Measurements from ENCODE around the gene NAA20.

Gene NAA20, protein sequence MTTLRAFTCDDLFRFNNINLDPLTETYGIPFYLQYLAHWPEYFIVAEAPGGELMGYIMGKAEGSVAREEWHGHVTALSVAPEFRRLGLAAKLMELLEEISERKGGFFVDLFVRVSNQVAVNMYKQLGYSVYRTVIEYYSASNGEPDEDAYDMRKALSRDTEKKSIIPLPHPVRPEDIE

DNA sequence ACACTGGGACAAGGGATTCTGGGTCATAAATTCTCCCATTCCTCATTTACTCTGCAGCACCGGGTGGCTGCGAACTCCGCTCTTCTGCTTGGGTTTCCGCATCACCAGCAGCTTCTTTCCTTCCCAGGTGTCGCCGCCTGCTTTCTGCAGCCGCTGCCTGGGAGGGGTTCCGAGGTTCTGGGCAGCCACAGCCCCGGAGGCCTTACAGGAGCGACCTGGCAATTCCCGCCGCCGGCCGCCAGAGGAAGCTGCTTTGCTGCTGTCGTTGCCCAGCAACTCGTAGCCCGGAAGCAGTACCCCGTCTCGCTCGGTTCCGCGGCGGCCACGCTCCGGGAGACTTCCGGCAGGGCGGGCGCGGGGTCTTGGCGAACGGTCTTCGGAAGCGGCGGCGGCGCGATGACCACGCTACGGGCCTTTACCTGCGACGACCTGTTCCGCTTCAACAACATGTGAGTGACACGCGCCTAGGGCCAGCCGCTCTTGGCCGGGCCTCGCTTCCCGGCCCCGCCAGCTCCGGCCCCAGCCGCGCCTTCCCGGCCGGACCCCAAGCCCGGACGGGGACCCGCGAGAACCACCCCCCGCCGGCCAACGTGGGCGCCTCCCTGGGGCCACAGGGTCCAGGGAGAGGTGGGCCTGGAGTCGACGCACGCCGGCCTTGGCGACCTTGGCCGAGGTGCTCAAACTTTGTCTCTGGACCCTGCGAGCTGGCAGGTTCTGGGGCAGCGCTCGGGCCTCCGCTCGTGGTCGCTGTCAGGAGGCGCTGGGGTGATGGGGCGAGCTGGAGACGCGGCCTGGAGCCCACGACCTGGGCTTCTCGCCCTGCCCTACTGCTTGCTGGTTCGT is at the start of gene NAA20:
TSS of gene NAA20 (plus strand) at position 362 of the 843 bp plus-strand sequence. CDS start at position 397, 35 bp downstream.
- peak within 1 kb of the TSS; percentile 80 for H3K4me3 ChIP-seq (ENCODE audit: control insufficient read depth, low read depth, low read length)
- TF ChIP-seq, protein P1, sequence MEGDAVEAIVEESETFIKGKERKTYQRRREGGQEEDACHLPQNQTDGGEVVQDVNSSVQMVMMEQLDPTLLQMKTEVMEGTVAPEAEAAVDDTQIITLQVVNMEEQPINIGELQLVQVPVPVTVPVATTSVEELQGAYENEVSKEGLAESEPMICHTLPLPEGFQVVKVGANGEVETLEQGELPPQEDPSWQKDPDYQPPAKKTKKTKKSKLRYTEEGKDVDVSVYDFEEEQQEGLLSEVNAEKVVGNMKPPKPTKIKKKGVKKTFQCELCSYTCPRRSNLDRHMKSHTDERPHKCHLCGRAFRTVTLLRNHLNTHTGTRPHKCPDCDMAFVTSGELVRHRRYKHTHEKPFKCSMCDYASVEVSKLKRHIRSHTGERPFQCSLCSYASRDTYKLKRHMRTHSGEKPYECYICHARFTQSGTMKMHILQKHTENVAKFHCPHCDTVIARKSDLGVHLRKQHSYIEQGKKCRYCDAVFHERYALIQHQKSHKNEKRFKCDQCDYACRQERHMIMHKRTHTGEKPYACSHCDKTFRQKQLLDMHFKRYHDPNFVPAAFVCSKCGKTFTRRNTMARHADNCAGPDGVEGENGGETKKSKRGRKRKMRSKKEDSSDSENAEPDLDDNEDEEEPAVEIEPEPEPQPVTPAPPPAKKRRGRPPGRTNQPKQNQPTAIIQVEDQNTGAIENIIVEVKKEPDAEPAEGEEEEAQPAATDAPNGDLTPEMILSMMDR (conservative IDR thresholded peaks at IDR 0.05; ENCODE audit: control insufficient read depth, insufficient read depth, low read depth, low read length) = peak; percentile 52
- DNase-seq (ENCODE audit: low read depth) = peak; percentile 89

DNA sequence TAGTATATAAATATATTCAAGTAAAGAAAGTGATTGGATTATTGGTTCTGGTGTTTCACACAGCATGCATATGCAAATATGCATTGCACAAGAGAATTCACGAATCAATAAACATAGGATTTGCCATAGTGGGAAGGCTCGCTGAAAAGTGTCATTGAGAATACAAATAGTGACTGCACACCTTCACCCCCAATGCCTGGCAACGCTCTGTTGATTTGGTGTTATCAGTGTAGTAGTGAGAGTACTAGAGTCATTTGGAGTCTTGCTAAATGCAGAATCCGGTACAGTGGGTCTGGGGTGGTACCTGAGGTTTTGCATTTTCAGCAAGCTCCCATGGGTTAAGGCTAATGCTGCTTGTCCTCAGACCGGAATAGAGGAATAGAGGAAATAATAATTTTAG is 49.7 kb upstream of the NAA20 start:
- H3K4me3 ChIP-seq (ENCODE audit: control insufficient read depth, low read depth, low read length) = no peak overlapping the region
- TF ChIP-seq, protein P1 (conservative IDR thresholded peaks at IDR 0.05; ENCODE audit: control insufficient read depth, insufficient read depth, low read depth, low read length) = no peak
- DNase-seq (ENCODE audit: low read depth) = no peak

DNA sequence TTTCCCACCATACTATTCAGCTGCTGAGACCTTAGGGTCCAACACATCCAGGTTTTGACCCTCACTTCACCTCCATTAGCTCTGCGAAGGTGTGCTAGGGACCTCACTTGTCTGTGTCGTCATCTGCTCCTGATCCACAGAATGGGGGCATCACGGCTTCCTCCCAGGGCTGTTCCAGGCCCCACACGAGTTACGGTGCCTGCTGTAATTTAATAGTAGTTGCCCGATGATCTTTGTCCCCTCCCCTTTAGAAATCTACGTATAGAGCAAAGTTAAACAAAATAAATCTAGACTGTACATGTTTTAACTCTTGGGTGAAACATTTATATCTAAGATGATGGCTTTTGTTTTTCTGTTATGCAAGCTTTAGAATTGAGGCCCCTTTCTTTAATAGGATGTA is 49.1 kb upstream of the NAA20 start:
- DNase-seq (ENCODE audit: low read depth) = no peak
- H3K4me3 ChIP-seq (ENCODE audit: control insufficient read depth, low read depth, low read length) = no peak overlapping the region
- TF ChIP-seq, protein P1 (conservative IDR thresholded peaks at IDR 0.05; ENCODE audit: control insufficient read depth, insufficient read depth, low read depth, low read length) = no peak

DNA sequence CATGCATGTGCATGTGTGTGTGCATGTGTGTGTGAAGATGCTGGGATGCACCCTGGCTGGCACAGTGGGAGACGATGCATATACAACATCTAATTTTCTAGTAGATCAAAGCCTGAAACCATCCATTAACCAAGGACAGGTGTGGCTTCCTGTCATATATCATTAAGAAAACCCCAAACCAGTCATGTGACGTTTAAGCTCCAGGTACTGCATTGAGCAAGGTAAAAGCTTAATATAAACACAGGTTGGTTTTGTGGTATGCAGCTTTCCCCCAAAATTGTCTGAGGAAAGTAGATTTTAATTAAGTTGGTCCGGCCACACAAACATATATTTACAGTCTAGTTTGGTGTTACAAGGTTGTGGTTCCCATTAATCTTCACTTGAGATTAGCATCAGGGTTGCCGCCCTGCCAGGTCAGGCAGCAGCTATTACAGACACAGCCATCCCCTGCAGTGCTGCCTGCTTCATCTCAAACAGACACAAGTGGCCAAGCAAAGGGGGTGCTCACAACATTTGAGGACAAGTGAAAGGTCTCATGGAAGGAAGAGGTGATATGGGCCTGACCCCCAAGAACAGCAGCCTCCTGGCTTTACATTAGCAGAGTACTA is 48.6 kb upstream of the NAA20 start:
- no peak overlapping the region for H3K4me3 ChIP-seq (ENCODE audit: control insufficient read depth, low read depth, low read length)
- DNase-seq (ENCODE audit: low read depth) = no peak
- TF ChIP-seq, protein P1 (conservative IDR thresholded peaks at IDR 0.05; ENCODE audit: control insufficient read depth, insufficient read depth, low read depth, low read length) = no peak

DNA sequence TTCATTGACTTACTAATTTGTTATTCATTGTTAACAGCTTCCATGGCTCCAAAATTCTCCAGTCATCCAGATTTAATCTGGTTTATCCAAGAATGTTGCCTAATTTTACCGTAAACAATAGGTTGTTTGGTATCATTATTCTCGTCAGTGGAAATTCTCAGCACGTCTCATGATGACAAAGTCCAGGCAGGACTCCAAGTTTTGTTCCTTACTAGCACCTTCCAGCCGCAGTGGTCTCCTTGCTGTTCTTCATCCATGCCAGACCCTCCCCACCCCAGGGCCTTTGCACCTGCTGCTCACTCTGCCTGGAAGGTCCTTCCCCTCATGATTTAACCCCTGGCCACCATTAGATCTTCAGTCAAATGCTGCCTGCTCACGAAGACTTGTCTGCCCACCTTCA is 48.1 kb upstream of the NAA20 start:
- no peak overlapping the region for H3K4me3 ChIP-seq (ENCODE audit: control insufficient read depth, low read depth, low read length)
- DNase-seq (ENCODE audit: low read depth) = no peak
- TF ChIP-seq, protein P1 (conservative IDR thresholded peaks at IDR 0.05; ENCODE audit: control insufficient read depth, insufficient read depth, low read depth, low read length) = no peak

DNA sequence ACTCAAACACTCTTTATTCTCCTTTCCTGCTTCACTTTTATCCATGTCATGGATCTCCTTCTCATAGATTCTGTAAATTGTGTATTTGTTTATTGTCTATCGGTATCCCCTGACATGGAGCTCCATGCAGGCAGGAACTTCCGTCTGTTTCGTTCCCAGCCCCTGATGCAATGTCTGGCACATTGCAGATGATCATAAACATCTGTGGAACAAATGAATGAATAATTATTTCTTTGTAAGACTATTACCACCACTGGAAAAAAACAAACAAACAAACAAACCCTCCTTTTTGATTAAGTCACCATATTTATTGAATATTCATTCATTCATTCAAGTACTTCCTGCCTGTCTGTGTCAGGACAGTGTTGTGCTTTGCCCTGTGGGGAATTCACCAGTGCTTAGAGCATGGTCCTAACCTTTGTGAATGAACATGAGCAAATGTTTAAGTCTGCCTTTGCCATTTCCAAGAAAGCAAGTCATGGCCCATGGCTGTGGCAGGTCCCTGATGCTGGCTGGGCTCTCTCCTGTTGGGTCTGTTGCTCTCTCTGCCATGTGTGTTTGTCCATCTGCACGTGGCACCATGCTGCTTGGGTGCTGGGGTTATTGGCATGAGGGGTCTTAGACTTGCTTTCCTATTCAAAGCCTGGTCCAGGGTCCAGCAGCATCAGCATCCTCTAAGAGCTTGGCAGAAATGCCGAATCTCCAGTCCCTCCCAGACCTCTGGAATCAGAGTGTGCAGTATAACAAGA is 47.5 kb upstream of the NAA20 start:
- TF ChIP-seq, protein P1 (conservative IDR thresholded peaks at IDR 0.05; ENCODE audit: control insufficient read depth, insufficient read depth, low read depth, low read length) = no peak
- no peak for DNase-seq (ENCODE audit: low read depth)
- no peak overlapping the region for H3K4me3 ChIP-seq (ENCODE audit: control insufficient read depth, low read depth, low read length)
